ENCODE results near the gene C1orf21.

The C1orf21 gene

GRCh38 chr1:184664042-184664660 is 277.3 kb downstream of the C1orf21 start:
- Histone ChIP-seq H3K27me3 (ENCODE audit: insufficient read depth, low read length) (no peaks in the 10 kb centered on the region), H3K4me1 (ENCODE audit: insufficient read depth, low read length, severe bottlenecking) (no peaks in the 10 kb centered on the region), H3K4me2 (ENCODE audit: low read length) (no peak overlapping the region), H3K27ac (ENCODE audit: low read depth, low read length, poor library complexity, severe bottlenecking) (no peak overlapping the region), H3K9me2 (ENCODE audit: low read depth, low read length) (no peaks in the 10 kb centered on the region), H3K4me3 (ENCODE audit: low read depth, low read length, poor library complexity, severe bottlenecking) (no peak overlapping the region), H3K9ac (ENCODE audit: low read length) (no peak overlapping the region), H3K79me2 (ENCODE audit: insufficient read depth, low read length) (no peaks in the 10 kb centered on the region), H3K9me3 (ENCODE audit: low read length) (no peaks in the 10 kb centered on the region), H4K20me1 (ENCODE audit: insufficient read depth, low read length) (no peaks in the 10 kb centered on the region), H3K36me3 (ENCODE audit: insufficient read depth, low read length) (no peaks in the 10 kb centered on the region), H2AFZ (ENCODE audit: low read length) (no peak overlapping the region), H3F3A (ENCODE audit: insufficient read depth, low read length) (no peaks in the 10 kb centered on the region)
- TF ChIP-seq CTCF (IDR thresholded peaks at IDR 0.05; ENCODE audit: low read length) (peak; percentile 74), EZH2 (IDR thresholded peaks at IDR 0.05; ENCODE audit: borderline replicate concordance, low read length) (no peak)

GRCh38 chr1:184664661-184665060 is 277.8 kb downstream of the C1orf21 start:
- Histone ChIP-seq H4K20me1 (ENCODE audit: insufficient read depth, low read length) (no peaks in the 10 kb centered on the region), H3K36me3 (ENCODE audit: insufficient read depth, low read length) (no peaks in the 10 kb centered on the region), H3K4me2 (ENCODE audit: low read length) (no peak overlapping the region), H3K4me1 (ENCODE audit: insufficient read depth, low read length, severe bottlenecking) (no peaks in the 10 kb centered on the region), H2AFZ (ENCODE audit: low read length) (no peak overlapping the region), H3K9ac (ENCODE audit: low read length) (no peak overlapping the region), H3K27me3 (ENCODE audit: insufficient read depth, low read length) (no peaks in the 10 kb centered on the region), H3K9me2 (ENCODE audit: low read depth, low read length) (no peaks in the 10 kb centered on the region), H3K4me3 (ENCODE audit: low read depth, low read length, poor library complexity, severe bottlenecking) (no peak overlapping the region), H3K79me2 (ENCODE audit: insufficient read depth, low read length) (no peaks in the 10 kb centered on the region), H3K27ac (ENCODE audit: low read depth, low read length, poor library complexity, severe bottlenecking) (no peak overlapping the region), H3F3A (ENCODE audit: insufficient read depth, low read length) (no peaks in the 10 kb centered on the region), H3K9me3 (ENCODE audit: low read length) (no peaks in the 10 kb centered on the region)
- TF ChIP-seq CTCF (IDR thresholded peaks at IDR 0.05; ENCODE audit: low read length) (no peak), EZH2 (IDR thresholded peaks at IDR 0.05; ENCODE audit: borderline replicate concordance, low read length) (no peak)

- Histone ChIP-seq H3K4me3 (ENCODE audit: low read depth, low read length, poor library complexity, severe bottlenecking) (no peak overlapping the region), H3K4me2 (ENCODE audit: low read length) (no peak overlapping the region), H3K4me1 (ENCODE audit: insufficient read depth, low read length, severe bottlenecking) (no peaks in the 10 kb centered on the region), H3F3A (ENCODE audit: insufficient read depth, low read length) (no peaks in the 10 kb centered on the region), H2AFZ (ENCODE audit: low read length) (no peak overlapping the region), H3K79me2 (ENCODE audit: insufficient read depth, low read length) (no peaks in the 10 kb centered on the region), H3K9me2 (ENCODE audit: low read depth, low read length) (no peaks in the 10 kb centered on the region), H3K27me3 (ENCODE audit: insufficient read depth, low read length) (no peaks in the 10 kb centered on the region), H3K27ac (ENCODE audit: low read depth, low read length, poor library complexity, severe bottlenecking) (no peak overlapping the region), H3K36me3 (ENCODE audit: insufficient read depth, low read length) (no peaks in the 10 kb centered on the region), H4K20me1 (ENCODE audit: insufficient read depth, low read length) (no peaks in the 10 kb centered on the region), H3K9me3 (ENCODE audit: low read length) (no peaks in the 10 kb centered on the region), H3K9ac (ENCODE audit: low read length) (no peak overlapping the region)
- TF ChIP-seq CTCF (IDR thresholded peaks at IDR 0.05; ENCODE audit: low read length) (no peak), EZH2 (IDR thresholded peaks at IDR 0.05; ENCODE audit: borderline replicate concordance, low read length) (no peak)
Observed at GRCh38 chr1:184665360-184665759, 278.5 kb downstream of the C1orf21 start.
